DMS114 treated with DMSO at 0.1 percent for 48 hours (cell line): ENCODE measurements around the gene SHROOM1.

Experiments
- DNase-seq: peaks from one replicate; lab custom pipeline; 2025; ENCODE audit not compliant: unreplicated experiment; lab: John Stamatoyannopoulos, UW

Gene SHROOM1

GRCh38 chr5:132778129-132778528 is 52.3 kb downstream of the SHROOM1 start:
- DNase-seq, result no peak

- peak; percentile 24 for DNase-seq
These were observed 53.0 kb downstream of the SHROOM1 start, which contains the start of gene SEPTIN8 for GRCh38 chr5:132777209-132778069. Gene SEPTIN8, minus strand, starts transcription at chr5:132777239. Its CDS starts 102 bp downstream, at chr5:132777137.

GRCh38 chr5:132776938-132777208 is 53.6 kb downstream of the SHROOM1 start:
- DNase-seq, result no peak

GRCh38 chr5:132776131-132776937 is 54.1 kb downstream of the SHROOM1 start:
- peak; percentile 16 for DNase-seq

- DNase-seq, result no peak
These were observed 54.9 kb downstream of the SHROOM1 start for GRCh38 chr5:132775476-132775961.

GRCh38 chr5:132774896-132775295 is 55.6 kb downstream of the SHROOM1 start:
- DNase-seq, result no peak

- DNase-seq, result no peak
These were observed 56.0 kb downstream of the SHROOM1 start for GRCh38 chr5:132774406-132774805.

- no peak for DNase-seq
These were observed 56.7 kb downstream of the SHROOM1 start for GRCh38 chr5:132773601-132774355.

- no peak for DNase-seq
These were observed 57.3 kb downstream of the SHROOM1 start for GRCh38 chr5:132773114-132773513.

- DNase-seq, result no peak
These were observed 58.0 kb downstream of the SHROOM1 start for GRCh38 chr5:132772291-132773070.
